ENCODE data around the gene KCNH8. TPM values are rescaled to one million over a fixed set of nuclear protein-coding genes. Genes with fewer than 3 reads are reported as not detected.

KCNH8 gene
- total RNA-seq, 1 experiment from 2014 or later: not detected

DNA sequence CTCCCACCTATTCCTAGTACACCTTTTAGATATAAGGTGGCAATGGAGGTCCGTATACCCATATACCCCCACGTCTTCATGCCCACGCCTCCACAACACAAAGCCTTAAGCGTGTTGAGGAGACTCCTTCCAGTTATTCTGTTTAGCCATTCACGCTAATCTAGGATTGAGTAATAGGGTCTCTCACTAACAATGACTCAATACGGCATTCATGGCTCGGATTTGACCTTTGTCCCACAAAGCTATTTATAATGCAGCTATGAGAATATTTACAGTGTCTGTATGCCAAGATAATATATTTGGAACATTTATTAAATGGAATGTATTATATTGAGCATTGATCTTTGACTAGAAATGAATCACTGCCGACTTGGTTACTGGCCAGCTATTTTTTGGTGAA, 215.8 kb downstream of the KCNH8 start:
- Histone ChIP-seq H3K36me3 (ENCODE audit: control insufficient read depth, insufficient read depth, low read length) (no peaks in the 10 kb centered on the region), H3K9me3 (ENCODE audit: control insufficient read depth, insufficient read depth, low read depth, low read length) (no peaks in the 10 kb centered on the region), H3K4me1 (ENCODE audit: control insufficient read depth, insufficient read depth, low read length) (no peaks in the 10 kb centered on the region), H3K4me3 (ENCODE audit: low read depth in 2 of 2, low read length in 2 of 2) (no peak overlapping the region), H3K27me3 (ENCODE audit: control insufficient read depth, insufficient read depth, low read length) (no peaks in the 10 kb centered on the region), H3K27ac (ENCODE audit: low read length) (no peak overlapping the region)
- no peak for ATAC-seq
- CTCF ChIA-PET: no interaction called here
- POLR2A ChIA-PET: no interaction called here
- TF ChIP-seq, protein P1, sequence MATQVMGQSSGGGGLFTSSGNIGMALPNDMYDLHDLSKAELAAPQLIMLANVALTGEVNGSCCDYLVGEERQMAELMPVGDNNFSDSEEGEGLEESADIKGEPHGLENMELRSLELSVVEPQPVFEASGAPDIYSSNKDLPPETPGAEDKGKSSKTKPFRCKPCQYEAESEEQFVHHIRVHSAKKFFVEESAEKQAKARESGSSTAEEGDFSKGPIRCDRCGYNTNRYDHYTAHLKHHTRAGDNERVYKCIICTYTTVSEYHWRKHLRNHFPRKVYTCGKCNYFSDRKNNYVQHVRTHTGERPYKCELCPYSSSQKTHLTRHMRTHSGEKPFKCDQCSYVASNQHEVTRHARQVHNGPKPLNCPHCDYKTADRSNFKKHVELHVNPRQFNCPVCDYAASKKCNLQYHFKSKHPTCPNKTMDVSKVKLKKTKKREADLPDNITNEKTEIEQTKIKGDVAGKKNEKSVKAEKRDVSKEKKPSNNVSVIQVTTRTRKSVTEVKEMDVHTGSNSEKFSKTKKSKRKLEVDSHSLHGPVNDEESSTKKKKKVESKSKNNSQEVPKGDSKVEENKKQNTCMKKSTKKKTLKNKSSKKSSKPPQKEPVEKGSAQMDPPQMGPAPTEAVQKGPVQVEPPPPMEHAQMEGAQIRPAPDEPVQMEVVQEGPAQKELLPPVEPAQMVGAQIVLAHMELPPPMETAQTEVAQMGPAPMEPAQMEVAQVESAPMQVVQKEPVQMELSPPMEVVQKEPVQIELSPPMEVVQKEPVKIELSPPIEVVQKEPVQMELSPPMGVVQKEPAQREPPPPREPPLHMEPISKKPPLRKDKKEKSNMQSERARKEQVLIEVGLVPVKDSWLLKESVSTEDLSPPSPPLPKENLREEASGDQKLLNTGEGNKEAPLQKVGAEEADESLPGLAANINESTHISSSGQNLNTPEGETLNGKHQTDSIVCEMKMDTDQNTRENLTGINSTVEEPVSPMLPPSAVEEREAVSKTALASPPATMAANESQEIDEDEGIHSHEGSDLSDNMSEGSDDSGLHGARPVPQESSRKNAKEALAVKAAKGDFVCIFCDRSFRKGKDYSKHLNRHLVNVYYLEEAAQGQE (IDR thresholded peaks at IDR 0.05; ENCODE audit: insufficient read depth in 1 of 2, low read depth in 2 of 2, low read length in 1 of 2): no peak
- no peak for TF ChIP-seq CTCF (IDR thresholded peaks at IDR 0.05)
- TF ChIP-seq TCF7L2 (IDR thresholded peaks at IDR 0.05; ENCODE audit: low read depth, low read length): no peak
- TF ChIP-seq POLR2AphosphoS5 (IDR thresholded peaks at IDR 0.05; ENCODE audit: low read depth, low read length): no peak
- TF ChIP-seq SIN3A (IDR thresholded peaks at IDR 0.05; ENCODE audit: borderline replicate concordance, insufficient read depth, low read depth, low read length): no peak
- intact Hi-C loops (cut with micrococcal nuclease; ENCODE audit: unreplicated experiment) (no loop called here), in situ Hi-C loops (cut with HindIII; ENCODE audit: low pct_unique_long_range_greater_than_20kb, low sequenced_read_pairs) (no loop called here)
- BruUV-seq (replicated peaks): no TSS peak
- no peak for DNase-seq (ENCODE audit: low read depth, low spot score)

GRCh38 chr3:19365471-19365870, 217.2 kb downstream of the KCNH8 start:
- ATAC-seq: no peak
- TF ChIP-seq SIN3A (IDR thresholded peaks at IDR 0.05; ENCODE audit: borderline replicate concordance, insufficient read depth, low read depth, low read length) (no peak), CTCF (IDR thresholded peaks at IDR 0.05) (no peak), POLR2AphosphoS5 (IDR thresholded peaks at IDR 0.05; ENCODE audit: low read depth, low read length) (no peak), TCF7L2 (IDR thresholded peaks at IDR 0.05; ENCODE audit: low read depth, low read length) (no peak)
- TF ChIP-seq, protein P1 (IDR thresholded peaks at IDR 0.05; ENCODE audit: insufficient read depth in 1 of 2, low read depth in 2 of 2, low read length in 1 of 2): no peak
- intact Hi-C loops (cut with micrococcal nuclease; ENCODE audit: unreplicated experiment) (no loop called here), in situ Hi-C loops (cut with HindIII; ENCODE audit: low pct_unique_long_range_greater_than_20kb, low sequenced_read_pairs) (no loop called here)
- ChIA-PET CTCF (no interaction called here), POLR2A (no interaction called here)
- H3K36me3 ChIP-seq (ENCODE audit: control insufficient read depth, insufficient read depth, low read length): no peaks in the 10 kb centered on the region
- no peaks in the 10 kb centered on the region for H3K27me3 ChIP-seq (ENCODE audit: control insufficient read depth, insufficient read depth, low read length)
- H3K27ac ChIP-seq (ENCODE audit: low read length): no peak overlapping the region
- no peaks in the 10 kb centered on the region for H3K9me3 ChIP-seq (ENCODE audit: control insufficient read depth, insufficient read depth, low read depth, low read length)
- no TSS peak for BruUV-seq (replicated peaks)
- H3K4me3 ChIP-seq (ENCODE audit: low read depth in 2 of 2, low read length in 2 of 2): no peak overlapping the region
- H3K4me1 ChIP-seq (ENCODE audit: control insufficient read depth, insufficient read depth, low read length): no peaks in the 10 kb centered on the region
- DNase-seq (ENCODE audit: low read depth, low spot score): no peak

Measured in Panc1 (cell line).